HG03439 (cell line): ENCODE data around the gene EMX1.

Experiments
- ATAC-seq: cut with Tn5 transposase; IDR thresholded peaks from one replicate; pipeline ENCODE4 v1.9.1; 2021; ENCODE audit warnings: mild to moderate bottlenecking, moderate library complexity; ENCODE audit not compliant: unreplicated experiment

Gene EMX1

DNA sequence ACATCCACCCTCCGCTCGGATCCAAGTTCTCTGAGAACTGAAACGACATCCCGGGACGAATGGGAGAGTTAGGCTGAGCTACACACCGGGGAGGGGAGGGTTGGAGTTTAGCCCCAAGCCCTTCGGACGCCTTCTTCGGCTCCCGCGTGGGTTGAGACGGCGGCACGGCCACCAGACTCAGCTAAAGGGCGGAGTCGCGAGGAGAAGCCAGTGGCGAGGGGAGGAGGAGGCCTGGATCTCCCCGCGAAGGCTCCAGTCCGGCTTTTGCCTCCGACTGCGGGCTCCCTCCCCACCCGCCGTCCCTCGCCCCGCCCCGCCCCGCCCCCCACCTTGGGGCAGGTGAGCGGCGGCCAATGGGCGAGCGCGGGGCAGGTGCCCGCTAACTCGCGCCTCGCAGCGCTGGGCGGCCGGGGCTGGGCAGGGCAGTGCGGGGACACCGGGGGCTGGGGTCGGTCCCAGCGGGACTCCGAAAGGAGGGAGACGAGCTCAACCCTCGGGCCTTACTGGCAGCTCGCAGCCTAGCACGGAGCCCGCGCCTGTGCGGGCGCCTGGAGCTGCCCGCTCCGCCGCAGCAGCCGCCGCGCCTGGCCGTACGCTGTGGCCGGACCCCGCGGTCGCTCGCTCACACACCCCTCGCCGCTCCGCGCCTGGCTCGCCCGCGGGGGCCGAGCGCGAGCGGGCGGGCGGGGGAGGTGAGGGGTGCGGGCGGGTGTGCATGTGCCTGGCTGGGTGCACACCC is at the start of gene EMX1:
Gene EMX1 (plus strand): TSS at position 382 of the 739 bp plus-strand sequence. CDS start 334 bp downstream, at position 716.
- peak; percentile 44 for ATAC-seq

DNA sequence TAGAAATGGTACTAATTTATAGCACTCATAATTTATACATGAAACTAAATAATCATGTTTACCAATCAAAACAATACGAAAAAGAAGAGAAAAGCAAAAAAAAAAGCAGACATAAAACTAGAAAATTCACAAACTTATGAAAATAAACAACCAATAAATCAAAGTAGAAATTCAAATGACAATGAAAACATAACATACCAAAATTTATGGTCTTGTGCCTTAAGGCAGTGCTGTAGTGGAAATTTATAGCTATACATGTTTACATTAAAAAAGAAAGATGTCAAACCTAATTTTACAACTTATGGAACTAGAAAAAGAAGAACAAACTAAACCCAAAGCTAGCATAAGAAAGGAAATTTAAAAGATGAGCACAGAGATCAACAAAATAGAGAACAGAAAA is 46.3 kb upstream of the EMX1 start:
- ATAC-seq, result no peak

DNA sequence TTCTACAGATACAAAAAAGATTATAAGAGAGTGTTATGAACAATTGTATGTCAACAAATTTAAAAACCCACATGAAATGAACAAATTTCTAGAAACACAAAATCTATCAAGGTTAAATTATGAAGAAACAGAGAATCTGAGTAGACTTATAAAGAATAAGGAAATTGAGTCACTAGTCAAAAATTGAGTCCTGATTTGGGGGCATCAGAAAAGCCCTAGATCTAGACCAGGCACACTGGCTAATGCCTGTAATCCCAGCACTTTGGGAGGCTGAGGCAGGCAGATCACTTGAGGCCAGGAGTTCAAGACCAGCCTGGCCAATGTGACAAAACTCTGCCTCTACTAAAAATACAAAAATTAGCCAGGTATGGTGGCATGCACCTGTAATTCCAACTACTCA is 45.4 kb upstream of the EMX1 start:
- ATAC-seq, result no peak

DNA sequence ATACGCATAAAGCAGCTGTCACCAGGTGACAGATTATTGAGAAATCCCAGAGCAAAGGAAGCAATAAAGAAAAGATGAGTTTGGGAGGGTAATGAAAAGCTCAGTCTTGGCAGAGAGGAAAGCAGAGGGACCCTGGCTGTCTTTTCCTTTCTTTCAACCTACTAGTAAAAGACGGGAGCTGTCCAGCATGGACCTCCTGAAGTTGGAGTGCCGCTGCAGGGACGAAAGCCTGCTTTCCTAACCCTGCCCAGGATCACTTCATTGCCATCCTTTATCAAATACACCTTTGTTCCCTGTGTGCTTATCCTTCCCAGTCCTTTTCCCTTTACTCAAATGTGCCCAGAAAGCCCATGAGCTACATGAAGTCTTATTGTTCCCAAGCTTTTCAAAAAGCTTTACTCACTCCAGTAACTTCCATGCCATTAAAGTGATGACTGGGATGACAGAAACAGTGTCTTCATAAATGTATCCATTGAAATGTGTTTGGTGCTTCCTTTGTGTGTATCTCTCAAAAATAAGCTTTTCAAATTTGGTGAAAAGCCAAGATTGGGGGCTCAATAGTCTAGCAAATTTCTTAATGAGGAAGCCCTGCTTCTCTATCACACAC is 33.9 kb upstream of the EMX1 start:
- no peak for ATAC-seq

DNA sequence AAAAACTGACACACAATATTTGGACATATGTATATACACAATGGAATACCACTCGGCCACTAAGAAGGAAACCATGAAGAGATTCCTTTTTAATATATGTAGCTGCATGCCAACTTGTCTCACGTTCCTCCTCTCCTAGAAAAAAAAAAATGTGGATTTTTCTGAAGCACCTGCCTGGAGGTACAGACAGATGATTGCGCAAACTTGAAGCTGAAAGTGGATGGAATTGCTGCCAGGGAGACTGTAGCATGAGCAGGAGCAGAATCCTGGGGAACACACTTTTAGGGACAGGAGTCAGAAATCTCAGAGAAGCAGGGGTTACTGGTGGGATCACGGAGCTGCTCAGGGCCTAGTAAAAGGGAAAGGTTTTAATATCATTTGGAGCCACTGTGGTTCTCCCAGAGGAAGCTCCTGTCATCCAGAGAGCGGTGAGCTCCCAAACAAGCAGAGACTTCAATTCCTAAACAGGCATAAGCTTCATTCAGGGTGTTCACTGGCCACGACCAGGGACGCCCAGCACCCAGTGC is 30.8 kb upstream of the EMX1 start:
- ATAC-seq, result no peak

DNA sequence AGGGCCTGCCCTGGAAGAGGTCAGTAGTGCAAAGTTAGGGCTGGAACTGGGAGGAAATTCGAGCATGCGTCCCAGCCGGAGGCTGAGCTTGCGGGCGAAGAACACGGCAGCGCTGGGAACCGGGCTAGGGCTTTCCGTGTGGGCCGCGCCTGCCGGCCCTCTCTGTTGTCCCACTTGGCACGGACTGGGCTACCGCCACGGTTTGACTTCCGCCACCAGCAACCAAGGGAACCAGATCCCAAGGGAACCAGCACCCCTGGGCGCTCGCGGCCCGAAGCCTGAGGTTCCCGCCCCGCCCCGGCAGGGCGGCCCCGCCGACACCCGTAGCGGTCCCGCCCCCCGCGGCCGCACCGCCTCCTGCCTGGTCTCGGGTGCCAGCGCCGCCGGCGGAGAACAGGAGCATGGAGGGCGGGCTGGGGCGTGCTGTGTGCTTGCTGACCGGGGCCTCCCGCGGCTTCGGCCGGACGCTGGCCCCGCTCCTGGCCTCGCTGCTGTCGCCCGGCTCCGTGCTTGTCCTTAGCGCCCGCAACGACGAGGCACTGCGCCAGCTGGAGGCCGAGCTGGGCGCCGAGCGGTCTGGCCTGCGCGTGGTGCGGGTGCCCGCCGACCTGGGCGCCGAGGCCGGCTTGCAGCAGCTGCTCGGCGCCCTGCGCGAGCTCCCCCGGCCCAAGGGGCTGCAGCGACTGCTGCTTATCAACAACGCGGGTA is 30.1 kb upstream of the EMX1 start, which contains the start of gene SPR:
Gene SPR (plus strand): TSS at position 377 of the 708 bp plus-strand sequence. CDS start 25 bp downstream, at position 402.
- ATAC-seq, result peak; percentile 82

DNA sequence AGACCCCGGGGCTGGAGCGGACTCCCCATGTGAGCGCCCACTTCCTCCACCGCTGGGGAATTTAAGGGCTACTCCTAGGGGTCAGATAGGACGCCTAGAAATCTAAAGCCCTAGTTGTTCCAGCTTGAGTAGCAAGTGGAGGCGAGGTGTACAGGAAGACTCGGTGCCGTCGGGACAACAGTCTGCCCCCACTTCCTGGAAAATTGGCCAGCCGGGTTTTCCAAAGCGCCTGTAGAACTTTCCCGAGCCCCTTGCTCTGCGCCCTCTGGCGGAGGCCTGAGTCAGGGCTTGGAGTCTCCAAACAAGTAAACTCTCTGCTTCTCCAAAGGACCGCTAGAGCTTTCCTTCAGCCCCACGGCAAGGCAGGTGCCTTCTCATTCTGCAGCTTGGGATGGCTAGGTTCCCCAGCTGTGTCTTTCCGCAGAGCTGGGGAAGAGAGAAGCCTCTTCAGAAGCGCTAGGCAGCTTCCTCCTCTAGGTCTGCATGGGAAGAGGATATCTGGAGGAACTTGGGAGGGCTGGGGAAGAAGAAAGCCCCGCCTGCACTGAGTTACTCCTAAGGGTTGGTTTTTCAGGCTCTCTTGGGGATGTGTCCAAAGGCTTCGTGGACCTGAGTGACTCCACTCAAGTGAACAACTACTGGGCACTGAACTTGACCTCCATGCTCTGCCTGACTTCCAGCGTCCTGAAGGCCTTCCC is 29.4 kb upstream of the EMX1 start:
- ATAC-seq, result peak; percentile 37

DNA sequence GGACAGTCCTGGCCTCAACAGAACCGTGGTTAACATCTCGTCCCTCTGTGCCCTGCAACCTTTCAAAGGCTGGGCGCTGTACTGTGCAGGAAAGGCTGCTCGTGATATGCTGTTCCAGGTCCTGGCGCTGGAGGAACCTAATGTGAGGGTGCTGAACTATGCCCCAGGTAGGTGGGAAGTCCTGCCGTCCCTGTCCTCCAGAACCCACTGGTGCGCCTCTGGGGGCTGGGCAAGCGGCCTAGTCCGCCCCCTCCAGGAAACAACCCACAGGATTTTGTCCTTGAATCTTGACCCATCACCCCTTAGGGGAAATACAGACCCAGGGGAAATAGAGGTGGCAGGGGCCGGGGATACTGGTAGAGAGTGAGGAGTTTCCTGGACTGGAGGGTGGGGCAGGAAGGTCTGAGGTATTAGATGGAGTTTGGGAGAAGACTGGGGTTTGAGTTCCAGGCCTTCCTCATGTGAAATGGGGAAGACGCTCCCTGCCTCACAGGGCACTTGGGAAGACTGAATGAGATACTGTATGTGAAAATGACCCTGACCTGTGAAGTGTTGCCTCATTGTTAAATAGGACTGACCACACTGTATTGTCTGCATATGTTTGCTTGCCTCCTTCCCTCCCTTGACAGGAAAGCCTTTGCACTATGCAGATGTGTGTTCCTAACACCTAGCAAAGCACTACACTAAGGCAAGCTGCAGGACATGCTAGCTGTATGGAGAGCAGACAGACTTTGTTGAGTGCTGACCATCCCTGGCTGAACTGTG is 28.7 kb upstream of the EMX1 start:
- no peak for ATAC-seq

DNA sequence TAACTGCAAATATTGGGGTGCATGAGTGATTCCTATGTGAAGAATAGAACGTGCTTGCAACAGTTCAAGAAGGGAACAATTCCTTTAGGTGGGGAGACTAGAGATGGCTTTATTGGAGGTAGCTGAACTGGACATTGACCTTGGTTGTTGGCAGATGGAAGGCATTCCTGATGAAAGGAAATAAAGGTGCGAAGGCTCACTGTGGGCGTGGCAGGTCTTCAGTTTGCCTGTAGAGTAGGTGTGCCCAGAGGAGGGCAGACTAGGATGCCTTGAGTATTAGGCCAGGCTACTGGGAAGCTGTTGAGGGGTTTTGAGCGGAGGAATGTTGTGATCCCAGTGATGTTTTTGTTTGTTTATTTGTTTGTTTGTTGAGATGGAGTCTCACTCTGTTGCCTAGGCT is 27.3 kb upstream of the EMX1 start:
- no peak for ATAC-seq

DNA sequence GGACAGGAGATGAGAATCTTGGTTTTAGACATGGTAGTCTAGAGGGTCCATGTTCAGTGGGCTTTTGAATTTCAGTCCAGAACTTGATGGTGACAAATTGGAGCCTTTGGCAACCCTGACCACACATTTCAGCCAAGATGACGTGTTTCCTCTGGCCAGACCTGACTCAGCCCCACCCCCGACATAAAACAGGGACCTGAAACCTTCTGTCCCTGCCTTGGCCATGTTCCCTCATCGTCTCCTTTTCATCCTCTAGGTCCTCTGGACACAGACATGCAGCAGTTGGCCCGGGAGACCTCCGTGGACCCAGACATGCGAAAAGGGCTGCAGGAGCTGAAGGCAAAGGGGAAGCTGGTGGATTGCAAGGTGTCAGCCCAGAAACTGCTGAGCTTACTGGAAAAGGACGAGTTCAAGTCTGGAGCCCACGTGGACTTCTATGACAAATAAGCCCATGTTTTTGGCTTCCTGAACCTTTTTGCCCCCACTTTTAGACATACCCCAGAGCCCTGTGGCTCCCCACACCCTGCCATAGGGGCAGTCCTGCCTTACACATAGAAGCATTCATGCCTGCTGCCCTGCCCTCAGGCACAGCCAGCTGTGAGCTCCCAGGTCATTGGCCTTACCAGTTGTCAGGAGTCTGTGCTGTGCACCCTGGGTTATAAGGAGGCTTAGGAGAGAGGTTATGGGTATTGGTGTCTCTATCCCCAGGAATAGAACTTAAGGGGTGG is 26.1 kb upstream of the EMX1 start:
- no peak for ATAC-seq

DNA sequence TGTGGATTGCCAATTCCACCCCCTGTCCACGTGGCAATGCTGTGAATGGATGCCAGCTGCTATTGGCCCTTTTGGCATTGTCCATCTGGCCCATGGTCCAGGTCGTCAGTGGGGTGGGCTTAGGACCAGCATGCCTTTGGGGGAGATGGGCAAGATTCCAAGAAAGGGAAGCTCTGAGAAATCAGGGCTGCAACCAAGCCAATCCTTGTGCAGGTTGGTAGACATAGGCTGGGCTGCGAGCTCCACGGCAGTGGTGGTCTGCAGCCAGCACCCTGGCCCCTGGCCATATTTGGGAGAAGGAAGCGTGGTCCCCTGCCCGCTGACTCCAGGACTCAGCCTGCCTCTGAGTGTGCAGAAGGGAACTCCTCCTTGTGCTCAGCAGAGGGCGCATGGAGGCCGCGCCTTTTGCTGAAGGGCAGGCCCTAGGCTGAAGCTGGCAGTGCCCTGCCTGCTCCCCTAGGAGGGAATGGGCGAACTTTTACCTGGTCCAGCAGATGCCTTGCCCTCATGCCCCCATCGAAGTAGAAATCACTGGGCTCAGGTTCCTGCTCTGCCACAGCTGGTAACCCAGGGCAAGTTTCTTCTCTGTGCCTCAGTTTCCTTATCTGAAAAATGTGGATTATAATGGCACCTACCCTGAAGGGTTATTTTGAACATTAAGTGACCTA is 24.7 kb upstream of the EMX1 start:
- peak; percentile 54 for ATAC-seq

DNA sequence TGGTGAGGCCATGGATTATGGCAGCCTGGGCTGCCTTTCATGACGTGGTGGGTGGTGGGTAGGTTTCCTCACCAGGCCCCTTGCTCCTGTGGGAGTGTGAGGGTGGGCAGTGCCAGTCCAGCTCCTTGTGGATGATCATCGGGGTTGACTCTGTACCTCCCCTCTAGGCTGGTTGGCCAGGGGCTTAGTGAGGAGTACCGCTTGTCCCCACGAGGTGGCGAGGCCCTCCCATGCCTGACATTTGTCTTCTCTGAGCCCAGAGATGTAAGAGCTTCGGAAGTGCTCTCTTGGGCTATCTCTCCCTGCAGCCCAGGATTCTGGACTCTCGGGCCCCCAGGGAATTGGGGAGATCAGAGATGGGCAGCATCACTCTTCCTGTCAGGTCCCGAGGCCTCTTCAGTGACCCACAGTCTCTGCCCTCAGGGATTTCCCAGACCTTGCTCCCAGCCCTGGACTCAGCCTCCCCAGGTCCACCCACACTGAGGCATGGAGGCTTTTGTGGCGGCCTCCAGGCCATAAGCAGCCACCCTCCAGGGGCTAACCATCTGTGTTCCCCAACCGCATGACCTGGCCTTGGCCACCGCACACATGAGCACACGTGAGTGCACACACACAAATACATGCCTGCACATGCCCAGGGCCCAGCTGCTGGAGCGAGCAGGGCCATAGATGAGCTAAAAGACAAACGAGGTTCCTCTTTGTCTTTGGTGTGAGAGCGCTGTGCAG is 23.6 kb upstream of the EMX1 start:
- ATAC-seq, result peak; percentile 60

DNA sequence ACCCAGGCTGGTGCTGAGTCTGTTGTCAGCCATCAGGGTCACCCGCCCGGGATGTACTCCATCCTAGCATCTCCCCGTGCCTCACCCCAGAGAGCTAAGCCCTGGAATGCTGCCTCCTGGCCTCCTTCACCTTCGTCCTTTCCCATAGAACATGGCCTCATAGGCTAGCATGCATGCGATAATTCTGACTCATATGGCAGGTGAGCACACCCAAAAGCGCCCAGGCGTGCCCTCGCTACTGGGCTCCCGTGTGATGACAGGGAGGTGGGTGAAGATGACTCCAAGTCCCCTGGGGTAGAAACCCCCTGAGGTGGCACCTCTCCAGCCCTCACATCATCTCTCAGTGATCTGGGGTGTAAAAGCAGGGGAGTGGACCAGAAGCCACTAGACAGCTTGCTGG is 22.8 kb upstream of the EMX1 start:
- ATAC-seq, result no peak

DNA sequence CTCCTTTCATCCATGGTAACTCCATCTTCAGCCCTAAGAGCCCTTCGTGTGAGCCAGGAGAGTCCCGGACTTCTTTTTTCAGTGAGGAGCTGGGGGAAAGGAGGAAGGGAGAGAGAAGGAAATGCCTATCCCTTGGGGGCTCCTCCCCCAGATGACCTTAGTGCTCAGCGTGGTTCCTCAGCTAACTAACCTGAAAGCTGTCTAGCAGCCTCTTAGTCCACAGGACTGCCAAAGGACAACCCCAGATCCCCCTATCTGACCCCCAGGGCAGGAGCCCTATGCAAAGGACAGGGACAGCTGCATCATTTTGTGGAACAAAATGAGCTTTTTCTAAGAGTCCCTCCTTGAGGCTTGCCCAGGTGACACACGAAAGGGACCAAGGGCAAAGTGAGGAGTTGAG is 22.2 kb upstream of the EMX1 start:
- no peak for ATAC-seq

DNA sequence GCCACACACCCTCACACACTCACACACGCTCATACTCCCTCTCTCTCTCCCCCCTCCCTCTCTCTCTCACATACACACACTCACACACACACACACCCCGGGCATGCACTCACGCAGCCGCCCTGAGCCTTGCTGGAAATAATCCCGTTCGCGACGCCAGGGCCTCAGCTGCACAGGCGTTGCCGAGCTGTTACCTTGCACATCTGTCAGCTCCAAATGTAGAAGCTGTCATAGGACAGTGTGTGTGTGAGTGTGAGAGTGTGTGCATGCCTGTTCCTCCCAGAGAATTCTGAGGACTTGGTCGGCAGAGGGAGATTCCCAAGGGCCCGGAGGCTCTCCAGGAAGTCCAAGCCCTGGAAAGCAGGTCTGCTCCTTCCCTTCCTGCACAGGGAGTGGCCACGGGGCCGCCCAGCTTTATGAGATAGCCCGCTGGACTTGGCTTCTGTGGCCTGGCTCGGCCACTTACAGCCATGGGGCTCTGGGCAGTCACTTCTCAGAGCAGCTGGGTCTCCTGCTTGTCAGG is 21.5 kb upstream of the EMX1 start:
- ATAC-seq, result no peak

DNA sequence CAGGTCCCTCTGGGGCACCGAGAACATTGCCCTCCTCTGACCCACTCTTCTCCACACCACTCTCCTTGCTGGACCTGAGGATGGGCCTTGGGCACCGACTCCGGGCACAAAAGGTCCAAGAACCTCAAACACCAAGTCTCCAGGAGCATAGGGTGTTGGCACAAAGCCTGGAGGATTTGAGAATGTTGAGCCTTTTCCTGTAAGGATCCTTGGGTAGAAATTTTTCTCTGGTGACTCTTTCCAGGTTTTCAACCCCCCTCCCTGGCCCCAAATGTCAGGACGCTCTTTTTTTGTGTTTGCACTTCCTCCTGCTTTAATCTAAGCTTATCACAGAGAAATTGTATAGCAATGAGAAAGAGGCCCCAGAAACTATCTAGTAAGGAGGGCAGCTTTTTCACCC is 20.9 kb upstream of the EMX1 start:
- no peak for ATAC-seq

DNA sequence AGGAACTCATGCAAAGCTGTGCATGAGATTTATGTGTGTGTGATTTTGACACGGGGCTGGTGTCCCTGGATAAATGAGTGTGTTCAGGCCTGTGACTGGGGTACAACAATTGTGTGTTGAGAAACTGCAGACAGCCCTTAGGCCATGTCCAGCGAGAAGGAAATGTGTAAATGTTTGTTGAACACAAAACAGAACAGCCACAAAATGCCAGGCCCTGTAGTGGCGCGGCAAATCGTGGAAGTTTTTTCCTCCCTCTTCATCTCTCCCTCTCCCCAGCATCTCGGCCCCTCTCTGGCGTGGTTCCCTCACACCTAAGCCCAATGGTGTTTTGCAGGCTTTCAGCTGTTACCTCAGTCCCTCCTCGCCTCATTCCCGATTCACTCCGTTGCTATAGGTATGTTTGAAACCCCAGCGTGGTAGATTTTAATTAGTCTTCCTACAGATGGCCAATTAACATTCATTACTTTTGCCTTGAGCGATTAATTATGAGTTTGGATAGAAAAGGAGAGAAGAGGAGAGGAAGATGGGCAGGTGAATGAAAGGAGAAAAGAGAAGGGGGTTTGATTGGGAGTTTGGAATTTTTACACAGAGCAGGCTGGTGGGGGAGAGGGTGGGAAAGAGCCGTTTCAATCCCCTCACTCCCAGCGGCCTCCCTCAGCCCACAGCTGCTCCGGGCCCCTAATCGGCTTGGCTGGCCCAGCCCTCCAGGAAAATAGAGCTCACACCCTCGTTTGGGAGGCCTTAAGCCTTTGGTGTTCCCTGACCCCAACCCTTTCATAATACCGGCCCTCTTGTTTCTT is 19.3 kb upstream of the EMX1 start:
- no peak for ATAC-seq

DNA sequence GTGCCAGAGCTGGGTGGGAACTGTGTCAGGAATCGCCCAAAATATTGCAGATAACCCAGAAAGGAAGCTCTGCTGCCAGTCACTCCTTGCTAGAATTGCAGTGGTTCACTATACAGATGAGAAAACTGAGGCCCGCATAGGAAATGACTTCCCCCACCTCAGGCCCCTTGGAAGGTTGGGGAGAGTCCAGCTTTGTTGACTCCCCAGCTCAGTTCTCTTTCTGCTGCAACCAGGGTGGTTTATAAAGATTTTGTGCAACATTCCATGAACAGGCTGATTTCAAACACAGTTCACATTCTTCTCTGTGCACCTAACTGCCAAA is 18.8 kb upstream of the EMX1 start:
- ATAC-seq, result no peak
